Medulla oblongata (tissue), 1 donor: ENCODE data around the gene FBRS.

Experiments
- DNase-seq: peaks from one replicate; pipeline ENCODE4 v3.0.0-alpha.2; 2015; ENCODE audit errors: extremely low spot score

FBRS gene

GRCh38 chr16:30644334-30644830, 13.8 kb upstream of the FBRS start:
- DNase-seq: no peak

- DNase-seq: no peak
Measured at GRCh38 chr16:30645727-30646126, 12.5 kb upstream of the FBRS start.

- no peak for DNase-seq
Measured at GRCh38 chr16:30647274-30647571, 11.0 kb upstream of the FBRS start.

- DNase-seq: no peak
Measured at GRCh38 chr16:30649725-30650368, 8.4 kb upstream of the FBRS start.

GRCh38 chr16:30650369-30651123, 7.7 kb upstream of the FBRS start, which contains the start of gene PRR14:
Gene PRR14, plus strand, starts transcription at chr16:30650960. Its CDS starts 686 bp downstream, at chr16:30651646.
- DNase-seq: peak; percentile 100

GRCh38 chr16:30651124-30652004, 6.9 kb upstream of the FBRS start:
- DNase-seq: peak; percentile 70

GRCh38 chr16:30652005-30652296, 6.3 kb upstream of the FBRS start:
- DNase-seq: no peak

GRCh38 chr16:30652718-30653117, 5.5 kb upstream of the FBRS start:
- no peak for DNase-seq

- DNase-seq: no peak
Measured at GRCh38 chr16:30654856-30655255, 3.4 kb upstream of the FBRS start.

GRCh38 chr16:30655815-30656347, 2.4 kb upstream of the FBRS start:
- DNase-seq: no peak

GRCh38 chr16:30656388-30656787, 1.8 kb upstream of the FBRS start:
- DNase-seq: no peak

GRCh38 chr16:30656974-30657865, 1.0 kb upstream of the FBRS start:
- no peak for DNase-seq

GRCh38 chr16:30658731-30659506, 688 bp downstream of the FBRS start:
- DNase-seq: peak; percentile 98

GRCh38 chr16:30659507-30660423, 1.5 kb downstream of the FBRS start:
- no peak for DNase-seq

GRCh38 chr16:30660424-30661261, 2.4 kb downstream of the FBRS start:
- DNase-seq: no peak

GRCh38 chr16:30662449-30662848, 4.2 kb downstream of the FBRS start:
- no peak for DNase-seq

- no peak for DNase-seq
Measured at GRCh38 chr16:30663038-30663437, 4.8 kb downstream of the FBRS start.

- DNase-seq: no peak
Measured at GRCh38 chr16:30663820-30664219, 5.6 kb downstream of the FBRS start.
